ENCODE data around the gene SFXN1.

GRCh38 chr5:175573493-175574269 is 95.3 kb downstream of the SFXN1 start:
- no peak for TF ChIP-seq POLR2A (IDR thresholded peaks at IDR 0.05; ENCODE audit: low read depth, low read length)
- no peak for TF ChIP-seq POLR2AphosphoS5 (IDR thresholded peaks at IDR 0.05; ENCODE audit: low read depth, low read length)

Data from GM12892 (cell line).